ENCODE results near the gene SCO1. TPM values are rescaled to one million over a fixed set of nuclear protein-coding genes. Genes with fewer than 3 reads are reported as not detected.

SCO1 gene
- total RNA-seq, 2 donors from 2014 or later: 43.3 to 43.9 TPM

DNA sequence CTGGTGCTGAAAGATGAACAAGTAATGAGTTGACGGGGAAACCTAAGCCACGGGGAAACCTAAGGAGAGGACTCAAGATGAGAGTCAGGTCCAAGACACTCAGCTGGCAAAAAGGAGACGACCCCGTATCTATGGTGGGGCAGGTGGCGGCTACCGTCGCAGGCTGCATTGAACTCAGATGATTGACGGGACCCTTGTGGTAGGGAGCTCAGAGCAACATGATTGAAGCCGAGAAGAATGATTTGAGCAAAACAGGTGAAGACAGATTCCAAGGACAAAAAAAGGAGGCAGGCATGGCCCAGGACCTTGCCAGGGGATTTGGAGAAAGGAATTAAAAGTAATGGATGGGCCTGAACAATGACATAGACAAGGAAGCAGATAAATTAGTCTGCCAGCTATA, 32.8 kb downstream of the SCO1 start:
- no peak overlapping the region for H3K27ac Mint-ChIP-seq

DNA sequence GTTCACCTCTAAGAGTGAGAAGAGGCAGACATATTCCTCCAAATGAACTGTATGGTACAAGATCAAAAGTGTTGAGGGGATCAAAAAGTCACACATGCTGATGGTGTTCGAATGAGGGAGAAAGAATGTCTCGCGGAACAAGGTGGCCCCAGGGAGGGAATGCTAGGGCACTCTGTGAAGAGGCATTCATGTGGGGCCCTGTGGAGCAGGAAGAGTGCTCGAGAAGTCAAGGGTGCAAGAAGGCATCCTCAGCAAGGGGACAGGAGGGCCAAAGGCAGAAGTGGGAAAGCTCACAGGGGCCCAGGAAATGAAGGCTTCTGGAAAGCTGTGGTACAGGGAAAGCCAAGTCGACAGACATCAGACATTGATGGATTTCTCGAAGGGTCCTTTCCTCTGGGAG, 34.1 kb downstream of the SCO1 start:
- H3K27ac Mint-ChIP-seq: no peak overlapping the region
- TF ChIP-seq, protein P1, sequence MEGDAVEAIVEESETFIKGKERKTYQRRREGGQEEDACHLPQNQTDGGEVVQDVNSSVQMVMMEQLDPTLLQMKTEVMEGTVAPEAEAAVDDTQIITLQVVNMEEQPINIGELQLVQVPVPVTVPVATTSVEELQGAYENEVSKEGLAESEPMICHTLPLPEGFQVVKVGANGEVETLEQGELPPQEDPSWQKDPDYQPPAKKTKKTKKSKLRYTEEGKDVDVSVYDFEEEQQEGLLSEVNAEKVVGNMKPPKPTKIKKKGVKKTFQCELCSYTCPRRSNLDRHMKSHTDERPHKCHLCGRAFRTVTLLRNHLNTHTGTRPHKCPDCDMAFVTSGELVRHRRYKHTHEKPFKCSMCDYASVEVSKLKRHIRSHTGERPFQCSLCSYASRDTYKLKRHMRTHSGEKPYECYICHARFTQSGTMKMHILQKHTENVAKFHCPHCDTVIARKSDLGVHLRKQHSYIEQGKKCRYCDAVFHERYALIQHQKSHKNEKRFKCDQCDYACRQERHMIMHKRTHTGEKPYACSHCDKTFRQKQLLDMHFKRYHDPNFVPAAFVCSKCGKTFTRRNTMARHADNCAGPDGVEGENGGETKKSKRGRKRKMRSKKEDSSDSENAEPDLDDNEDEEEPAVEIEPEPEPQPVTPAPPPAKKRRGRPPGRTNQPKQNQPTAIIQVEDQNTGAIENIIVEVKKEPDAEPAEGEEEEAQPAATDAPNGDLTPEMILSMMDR (conservative IDR thresholded peaks at IDR 0.05): no peak
- H3K27me3 Mint-ChIP-seq (ENCODE audit: insufficient read depth): no peaks in the 10 kb centered on the region
- no peak overlapping the region for H3K9ac ChIP-seq (ENCODE audit: extremely low read depth, low read length, poor library complexity, severe bottlenecking)
- no peaks in the 10 kb centered on the region for H3K4me1 Mint-ChIP-seq
- H3K9me3 ChIP-seq (ENCODE audit: control insufficient read depth, low read length): no peaks in the 10 kb centered on the region
- H3K27me3 ChIP-seq (ENCODE audit: control insufficient read depth, insufficient read depth, low read length, poor library complexity, severe bottlenecking): no peaks in the 10 kb centered on the region
- WGBS, 2 experiments (ENCODE audit: insufficient coverage in 1 of 2, insufficient read length in 1 of 2): 91 to 98% methylated on average over 3 to 6 of the region's 6 CpGs
- no peak overlapping the region for H3K4me3 Mint-ChIP-seq
- no peaks in the 10 kb centered on the region for H3K9me3 Mint-ChIP-seq
- no peaks in the 10 kb centered on the region for H3K36me3 ChIP-seq (ENCODE audit: control insufficient read depth, insufficient read depth, low read length)
- H3K4me3 ChIP-seq (ENCODE audit: low read length): no peak overlapping the region
- H3K36me3 Mint-ChIP-seq (ENCODE audit: low read depth): no peaks in the 10 kb centered on the region
- no peak overlapping the region for H3K27ac ChIP-seq (ENCODE audit: low read depth, low read length)
- no peaks in the 10 kb centered on the region for H3K4me1 ChIP-seq (ENCODE audit: control insufficient read depth, insufficient read depth, low read length)
- DNase-seq: no peak

More for the DNA sequence above, 32.8 kb downstream of the SCO1 start:
- Mint-ChIP-seq H3K27me3 (ENCODE audit: insufficient read depth) (no peaks in the 10 kb centered on the region), H3K4me1 (no peaks in the 10 kb centered on the region), H3K9me3 (no peaks in the 10 kb centered on the region), H3K4me3 (no peak overlapping the region), H3K36me3 (ENCODE audit: low read depth) (no peaks in the 10 kb centered on the region)
- Histone ChIP-seq H3K27ac (ENCODE audit: low read depth, low read length) (no peak overlapping the region), H3K9me3 (ENCODE audit: control insufficient read depth, low read length) (no peaks in the 10 kb centered on the region), H3K4me1 (ENCODE audit: control insufficient read depth, insufficient read depth, low read length) (no peaks in the 10 kb centered on the region), H3K36me3 (ENCODE audit: control insufficient read depth, insufficient read depth, low read length) (no peaks in the 10 kb centered on the region), H3K4me3 (ENCODE audit: low read length) (no peak overlapping the region), H3K27me3 (ENCODE audit: control insufficient read depth, insufficient read depth, low read length, poor library complexity, severe bottlenecking) (no peaks in the 10 kb centered on the region), H3K9ac (ENCODE audit: extremely low read depth, low read length, poor library complexity, severe bottlenecking) (no peak overlapping the region)
- TF ChIP-seq, protein P1 (conservative IDR thresholded peaks at IDR 0.05): no peak
- no peak for DNase-seq
- 94 to 95% methylated on average over 9 of the region's 9 CpGs for WGBS, 2 experiments (ENCODE audit: insufficient coverage in 1 of 2, insufficient read length in 1 of 2)

DNA sequence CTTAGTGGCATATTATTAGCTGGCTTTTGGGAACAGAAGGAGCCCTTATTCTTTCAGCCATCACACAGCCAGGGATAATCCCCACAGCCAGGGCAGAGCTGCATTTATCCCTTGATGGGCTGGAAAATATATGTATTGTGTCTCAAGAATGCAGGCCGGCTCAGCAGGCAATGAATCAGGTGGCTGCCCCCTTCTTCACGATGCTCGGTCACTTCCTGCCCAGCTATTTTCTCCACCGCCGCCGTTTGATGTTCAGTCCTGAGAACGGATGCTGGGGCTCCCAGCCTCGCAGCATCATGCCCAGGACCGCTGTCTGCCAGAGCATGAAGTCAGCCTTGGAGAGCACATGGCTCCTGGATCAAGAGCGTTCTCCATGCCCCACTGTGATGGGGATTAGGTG, 35.9 kb downstream of the SCO1 start:
- TF ChIP-seq, protein P1 (conservative IDR thresholded peaks at IDR 0.05): no peak
- no peak for DNase-seq
- Mint-ChIP-seq H3K36me3 (ENCODE audit: low read depth) (no peaks in the 10 kb centered on the region), H3K4me3 (no peak overlapping the region), H3K9me3 (no peaks in the 10 kb centered on the region), H3K27ac (no peak overlapping the region), H3K4me1 (no peaks in the 10 kb centered on the region), H3K27me3 (ENCODE audit: insufficient read depth) (no peaks in the 10 kb centered on the region)
- Histone ChIP-seq H3K27me3 (ENCODE audit: control insufficient read depth, insufficient read depth, low read length, poor library complexity, severe bottlenecking) (no peaks in the 10 kb centered on the region), H3K36me3 (ENCODE audit: control insufficient read depth, insufficient read depth, low read length) (no peaks in the 10 kb centered on the region), H3K4me3 (ENCODE audit: low read length) (no peak overlapping the region), H3K4me1 (ENCODE audit: control insufficient read depth, insufficient read depth, low read length) (no peaks in the 10 kb centered on the region), H3K9ac (ENCODE audit: extremely low read depth, low read length, poor library complexity, severe bottlenecking) (no peak overlapping the region), H3K9me3 (ENCODE audit: control insufficient read depth, low read length) (no peaks in the 10 kb centered on the region), H3K27ac (ENCODE audit: low read depth, low read length) (no peak overlapping the region)
- 87 to 89% methylated on average over 5 to 10 of the region's 10 CpGs for WGBS, 2 experiments (ENCODE audit: insufficient coverage in 1 of 2, insufficient read length in 1 of 2)
